DMS 273 (cell line): ENCODE data around the gene HNF1B.
"Not testable (repeated sequence)": the region's sequence is repeated elsewhere in the genome, so short reads cannot be mapped to it uniquely, and the experiment has no call there.

ENCODE experiments used
- DNase-seq: peaks from one replicate; lab custom pipeline; 2025; ENCODE audit not compliant: unreplicated experiment; lab: John Stamatoyannopoulos, UW

HNF1B gene

GRCh38 chr17:37744961-37745800 is at the start of gene HNF1B:
Gene HNF1B, minus strand, starts transcription at chr17:37745059. Its CDS starts 175 bp downstream, at chr17:37744884.
- no peak for DNase-seq

GRCh38 chr17:37792787-37793186 is 47.9 kb upstream of the HNF1B start:
- no peak for DNase-seq

GRCh38 chr17:37791447-37792399 is 46.9 kb upstream of the HNF1B start:
- DNase-seq: peak; percentile 50

- no peak for DNase-seq
Observed at GRCh38 chr17:37789771-37790541, 45.1 kb upstream of the HNF1B start.

- DNase-seq: no peak
Observed at GRCh38 chr17:37789021-37789565, 44.2 kb upstream of the HNF1B start.

- DNase-seq: no peak
Observed at GRCh38 chr17:37788526-37788925, 43.7 kb upstream of the HNF1B start.

GRCh38 chr17:37787055-37787757 is 42.3 kb upstream of the HNF1B start:
- peak; percentile 26 for DNase-seq

- no peak for DNase-seq
Observed at GRCh38 chr17:37786481-37786880, 41.6 kb upstream of the HNF1B start.

GRCh38 chr17:37782460-37782859 is 37.6 kb upstream of the HNF1B start:
- not testable (repeated sequence) for DNase-seq

GRCh38 chr17:37781451-37781850 is 36.6 kb upstream of the HNF1B start:
- no peak for DNase-seq

GRCh38 chr17:37779554-37779953 is 34.7 kb upstream of the HNF1B start:
- DNase-seq: no peak

- DNase-seq: no peak
Observed at GRCh38 chr17:37774504-37774903, 29.6 kb upstream of the HNF1B start.

GRCh38 chr17:37772982-37773381 is 28.1 kb upstream of the HNF1B start:
- no peak for DNase-seq

GRCh38 chr17:37770631-37771518 is 26.0 kb upstream of the HNF1B start:
- DNase-seq: peak; percentile 72

- DNase-seq: no peak
Observed at GRCh38 chr17:37769050-37769449, 24.2 kb upstream of the HNF1B start.

- DNase-seq: no peak
Observed at GRCh38 chr17:37768438-37768837, 23.6 kb upstream of the HNF1B start.

GRCh38 chr17:37766971-37767370 is 22.1 kb upstream of the HNF1B start:
- DNase-seq: no peak

- DNase-seq: no peak
Observed at GRCh38 chr17:37764383-37764782, 19.5 kb upstream of the HNF1B start.

GRCh38 chr17:37762666-37763065 is 17.8 kb upstream of the HNF1B start:
- DNase-seq: peak; percentile 16
